ENCODE data around the gene CNFN. TPM values are rescaled to one million over a fixed set of nuclear protein-coding genes. Genes with fewer than 3 reads are reported as not detected.

Gene CNFN
- total RNA-seq, 1 experiment from 2014 or later = 4.6 TPM

- ChIA-PET CTCF (no interaction called here), POLR2A (interaction anchor here (0.6 kb wide), 1 partner anchor 650 kb away, joined by 9 read pairs; no protein-coding TSS in a partner anchor)
- H3K27me3 ChIP-seq (ENCODE audit: control insufficient read depth, insufficient read depth, low read length) = no peaks in the 10 kb centered on the region
- no peaks in the 10 kb centered on the region for H3K36me3 ChIP-seq (ENCODE audit: control insufficient read depth, insufficient read depth, low read length)
- H3K27ac ChIP-seq (ENCODE audit: low read length) = no peak overlapping the region
- no peak overlapping the region for H3K4me3 ChIP-seq (ENCODE audit: low read depth in 2 of 2, low read length in 2 of 2)
- no TSS peak for BruUV-seq (replicated peaks)
- intact Hi-C loops (cut with micrococcal nuclease; ENCODE audit: unreplicated experiment) (no loop called here), in situ Hi-C loops (cut with HindIII; ENCODE audit: low pct_unique_long_range_greater_than_20kb, low sequenced_read_pairs) (no loop called here)
- TF ChIP-seq, protein P1, sequence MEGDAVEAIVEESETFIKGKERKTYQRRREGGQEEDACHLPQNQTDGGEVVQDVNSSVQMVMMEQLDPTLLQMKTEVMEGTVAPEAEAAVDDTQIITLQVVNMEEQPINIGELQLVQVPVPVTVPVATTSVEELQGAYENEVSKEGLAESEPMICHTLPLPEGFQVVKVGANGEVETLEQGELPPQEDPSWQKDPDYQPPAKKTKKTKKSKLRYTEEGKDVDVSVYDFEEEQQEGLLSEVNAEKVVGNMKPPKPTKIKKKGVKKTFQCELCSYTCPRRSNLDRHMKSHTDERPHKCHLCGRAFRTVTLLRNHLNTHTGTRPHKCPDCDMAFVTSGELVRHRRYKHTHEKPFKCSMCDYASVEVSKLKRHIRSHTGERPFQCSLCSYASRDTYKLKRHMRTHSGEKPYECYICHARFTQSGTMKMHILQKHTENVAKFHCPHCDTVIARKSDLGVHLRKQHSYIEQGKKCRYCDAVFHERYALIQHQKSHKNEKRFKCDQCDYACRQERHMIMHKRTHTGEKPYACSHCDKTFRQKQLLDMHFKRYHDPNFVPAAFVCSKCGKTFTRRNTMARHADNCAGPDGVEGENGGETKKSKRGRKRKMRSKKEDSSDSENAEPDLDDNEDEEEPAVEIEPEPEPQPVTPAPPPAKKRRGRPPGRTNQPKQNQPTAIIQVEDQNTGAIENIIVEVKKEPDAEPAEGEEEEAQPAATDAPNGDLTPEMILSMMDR (IDR thresholded peaks at IDR 0.05) = no peak
- TF ChIP-seq, protein P2, sequence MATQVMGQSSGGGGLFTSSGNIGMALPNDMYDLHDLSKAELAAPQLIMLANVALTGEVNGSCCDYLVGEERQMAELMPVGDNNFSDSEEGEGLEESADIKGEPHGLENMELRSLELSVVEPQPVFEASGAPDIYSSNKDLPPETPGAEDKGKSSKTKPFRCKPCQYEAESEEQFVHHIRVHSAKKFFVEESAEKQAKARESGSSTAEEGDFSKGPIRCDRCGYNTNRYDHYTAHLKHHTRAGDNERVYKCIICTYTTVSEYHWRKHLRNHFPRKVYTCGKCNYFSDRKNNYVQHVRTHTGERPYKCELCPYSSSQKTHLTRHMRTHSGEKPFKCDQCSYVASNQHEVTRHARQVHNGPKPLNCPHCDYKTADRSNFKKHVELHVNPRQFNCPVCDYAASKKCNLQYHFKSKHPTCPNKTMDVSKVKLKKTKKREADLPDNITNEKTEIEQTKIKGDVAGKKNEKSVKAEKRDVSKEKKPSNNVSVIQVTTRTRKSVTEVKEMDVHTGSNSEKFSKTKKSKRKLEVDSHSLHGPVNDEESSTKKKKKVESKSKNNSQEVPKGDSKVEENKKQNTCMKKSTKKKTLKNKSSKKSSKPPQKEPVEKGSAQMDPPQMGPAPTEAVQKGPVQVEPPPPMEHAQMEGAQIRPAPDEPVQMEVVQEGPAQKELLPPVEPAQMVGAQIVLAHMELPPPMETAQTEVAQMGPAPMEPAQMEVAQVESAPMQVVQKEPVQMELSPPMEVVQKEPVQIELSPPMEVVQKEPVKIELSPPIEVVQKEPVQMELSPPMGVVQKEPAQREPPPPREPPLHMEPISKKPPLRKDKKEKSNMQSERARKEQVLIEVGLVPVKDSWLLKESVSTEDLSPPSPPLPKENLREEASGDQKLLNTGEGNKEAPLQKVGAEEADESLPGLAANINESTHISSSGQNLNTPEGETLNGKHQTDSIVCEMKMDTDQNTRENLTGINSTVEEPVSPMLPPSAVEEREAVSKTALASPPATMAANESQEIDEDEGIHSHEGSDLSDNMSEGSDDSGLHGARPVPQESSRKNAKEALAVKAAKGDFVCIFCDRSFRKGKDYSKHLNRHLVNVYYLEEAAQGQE (IDR thresholded peaks at IDR 0.05; ENCODE audit: insufficient read depth in 1 of 2, low read depth in 2 of 2, low read length in 1 of 2) = no peak
- TF ChIP-seq POLR2AphosphoS5 (IDR thresholded peaks at IDR 0.05; ENCODE audit: low read depth, low read length) = no peak
- TF ChIP-seq TCF7L2 (IDR thresholded peaks at IDR 0.05; ENCODE audit: low read depth, low read length) = no peak
- no peak for TF ChIP-seq SIN3A (IDR thresholded peaks at IDR 0.05; ENCODE audit: borderline replicate concordance, insufficient read depth, low read depth, low read length)
- peaks cover 6% of the 10 kb centered on the region for H3K4me1 ChIP-seq (ENCODE audit: control insufficient read depth, insufficient read depth, low read length)
- DNase-seq (ENCODE audit: low read depth, low spot score) (no peak), ATAC-seq (no peak)
- H3K9me3 ChIP-seq (ENCODE audit: control insufficient read depth, insufficient read depth, low read depth, low read length) = no peaks in the 10 kb centered on the region
Measured at GRCh38 chr19:42392165-42392564, 2.1 kb upstream of the CNFN start.

DNA sequence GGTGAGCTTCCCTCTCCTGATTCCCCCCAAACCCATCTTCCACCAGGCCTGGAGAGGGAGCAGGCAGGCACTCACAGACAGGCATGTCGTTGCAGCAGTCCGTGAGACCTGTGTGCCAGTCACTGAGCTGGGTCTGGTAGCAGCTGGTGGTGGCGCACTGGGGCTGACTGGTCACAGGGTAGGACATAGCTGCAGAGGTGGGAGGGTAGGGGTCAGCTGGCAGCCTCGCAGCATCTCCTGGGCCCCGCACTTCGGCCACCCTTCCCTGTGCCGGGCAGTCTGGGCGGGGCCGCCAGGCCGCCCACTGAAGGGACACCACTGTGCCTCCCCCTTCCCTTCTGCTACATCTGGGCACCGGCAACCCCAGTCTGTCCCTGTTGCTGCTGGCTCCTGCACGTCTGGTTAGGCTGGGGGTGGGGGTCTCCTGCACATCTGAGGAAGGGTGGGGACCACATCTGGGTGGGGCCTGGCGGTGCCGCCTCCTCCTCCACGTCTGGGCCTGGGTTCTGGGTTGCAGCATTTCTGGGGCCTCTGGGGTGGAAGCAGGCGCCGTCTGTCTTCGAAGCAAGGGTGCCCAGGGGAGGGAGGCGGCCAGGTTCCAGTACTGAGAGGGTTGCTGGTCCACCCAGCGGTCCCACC, 1.1 kb downstream of the CNFN start:
- in situ Hi-C loops (cut with HindIII; ENCODE audit: low pct_unique_long_range_greater_than_20kb, low sequenced_read_pairs) (no loop called here), intact Hi-C loops (cut with micrococcal nuclease; ENCODE audit: unreplicated experiment) (no loop called here)
- H3K27ac ChIP-seq (ENCODE audit: low read length) = no peak overlapping the region
- H3K27me3 ChIP-seq (ENCODE audit: control insufficient read depth, insufficient read depth, low read length) = no peaks in the 10 kb centered on the region
- DNase-seq (ENCODE audit: low read depth, low spot score) = no peak
- no peak overlapping the region for H3K4me3 ChIP-seq (ENCODE audit: low read depth in 2 of 2, low read length in 2 of 2)
- TF ChIP-seq, protein P2 (IDR thresholded peaks at IDR 0.05; ENCODE audit: insufficient read depth in 1 of 2, low read depth in 2 of 2, low read length in 1 of 2) = no peak
- no TSS peak for BruUV-seq (replicated peaks)
- ATAC-seq = no peak
- H3K9me3 ChIP-seq (ENCODE audit: control insufficient read depth, insufficient read depth, low read depth, low read length) = no peaks in the 10 kb centered on the region
- H3K36me3 ChIP-seq (ENCODE audit: control insufficient read depth, insufficient read depth, low read length) = no peaks in the 10 kb centered on the region
- no peaks in the 10 kb centered on the region; the same call in 1 of the 2 replicates for H3K4me1 ChIP-seq (ENCODE audit: control insufficient read depth, insufficient read depth, low read length)
- POLR2A ChIA-PET = no interaction called here
- CTCF ChIA-PET = no interaction called here

All from Panc1 (cell line).